Measurements from ENCODE around the gene NSMF.

GRCh38 chr9:137431416-137431931 is 27.7 kb downstream of the NSMF start:
- no peak for TF ChIP-seq CTCF (IDR thresholded peaks at IDR 0.05)
- no peak for TF ChIP-seq POLR2A (IDR thresholded peaks at IDR 0.05)
